KMS-11 (cell line): ENCODE data around the gene KLK14.

Source experiments
- H2AFZ ChIP-seq: fragments of 200-600 bp; sonication (generic); 2 replicates; pipeline ENCODE4 v1.6.1; 2016; ENCODE audit warnings: antibody characterized with exemption, mixed run types, low read depth
- H3K27ac ChIP-seq: fragments of 200-600 bp; sonication (generic); 2 replicates; pipeline ENCODE4 v1.6.1; 2016; ENCODE audit warnings: mild to moderate bottlenecking, mixed run types
- H3K27me3 ChIP-seq: fragments of 200-600 bp; sonication (generic); 2 replicates; pipeline ENCODE4 v1.6.1; 2017; ENCODE audit warnings: mild to moderate bottlenecking, low read depth, mixed run types, moderate library complexity; ENCODE audit not compliant: insufficient read depth
- H3K36me3 ChIP-seq: fragments of 200-600 bp; sonication (generic); 2 replicates; pipeline ENCODE4 v1.6.1; 2017; ENCODE audit warnings: mild to moderate bottlenecking, mixed run types; ENCODE audit not compliant: insufficient read depth
- H3K4me1 ChIP-seq: fragments of 200-600 bp; sonication (generic); 2 replicates; pipeline ENCODE4 v1.6.1; 2016; ENCODE audit warnings: mild to moderate bottlenecking, low read depth, mixed run types; ENCODE audit not compliant: poor library complexity, severe bottlenecking
- H3K4me2 ChIP-seq: fragments of 200-600 bp; sonication (generic); 2 replicates; pipeline ENCODE4 v1.7.0; 2016; ENCODE audit warnings: mild to moderate bottlenecking, mixed run types
- H3K4me3 ChIP-seq: fragments of 200-600 bp; sonication (generic); IDR thresholded peaks from 2 replicates; pipeline ENCODE4 v1.6.1; 2017; ENCODE audit warnings: low read depth, low read length, mixed read lengths; ENCODE audit not compliant: insufficient read depth
- H3K79me2 ChIP-seq: fragments of 200-600 bp; sonication (generic); 2 replicates; pipeline ENCODE4 v1.6.1; 2016; ENCODE audit warnings: low read depth, mixed run types; ENCODE audit not compliant: insufficient read depth
- H3K9ac ChIP-seq: fragments of 200-600 bp; sonication (generic); 2 replicates; pipeline ENCODE4 v1.6.1; 2016; ENCODE audit warnings: mild to moderate bottlenecking, mixed run types
- H4K20me1 ChIP-seq: fragments of 200-600 bp; sonication (generic); 2 replicates; pipeline ENCODE4 v1.6.1; 2016; ENCODE audit warnings: mild to moderate bottlenecking, mixed run types; ENCODE audit not compliant: insufficient read depth
- TF ChIP-seq, protein P1 (sequence below): fragments of 200-600 bp; sonication (generic); conservative IDR thresholded peaks from 2 replicates; pipeline ENCODE4 v1.6.1; 2017; ENCODE audit warnings: low read depth, mild to moderate bottlenecking, antibody characterized with exemption, low read length, moderate library complexity, mixed read lengths

The KLK14 gene

DNA sequence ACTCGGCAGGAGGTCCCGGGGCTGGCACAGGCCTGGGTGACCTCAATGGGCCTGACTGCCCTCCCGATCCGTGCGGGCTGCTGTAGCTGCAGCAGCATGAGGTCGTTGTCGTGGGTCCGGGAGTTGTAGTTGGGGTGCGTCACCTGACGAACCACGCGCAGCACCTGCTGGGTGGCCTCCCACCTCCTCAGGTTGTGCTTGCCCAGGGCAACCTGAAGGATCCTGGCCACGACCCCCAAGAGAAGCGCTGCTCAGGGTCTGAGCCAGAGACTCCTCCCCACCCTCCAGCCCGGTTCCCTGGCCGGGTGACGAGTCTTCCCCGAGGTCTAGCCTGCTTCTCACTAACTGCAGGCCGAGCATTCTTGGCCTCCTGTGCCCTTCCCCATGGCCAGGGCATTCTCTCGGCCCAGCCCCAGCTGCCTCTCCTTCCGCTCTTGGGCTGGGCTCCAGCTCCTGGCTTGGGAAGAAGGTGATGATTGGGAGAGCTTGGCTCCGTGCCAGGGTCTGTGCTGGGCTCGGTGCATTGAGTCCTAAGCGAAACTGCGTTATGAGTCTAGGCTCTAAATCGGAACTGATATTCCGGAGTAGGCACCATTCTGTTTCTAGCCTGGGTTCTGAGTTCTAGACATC is 3.1 kb downstream of the KLK14 start:
- Histone ChIP-seq H3K27ac (no peak overlapping the region), H3K4me2 (no peak overlapping the region), H3K4me1 (no peaks in the 10 kb centered on the region), H3K36me3 (no peaks in the 10 kb centered on the region), H2AFZ (no peak overlapping the region), H3K27me3 (peaks cover 24% of the 10 kb centered on the region; the same call in 1 of the 2 replicates), H3K9ac (no peak overlapping the region), H3K4me3 (no peak overlapping the region), H4K20me1 (no peaks in the 10 kb centered on the region), H3K79me2 (no peaks in the 10 kb centered on the region)
- TF ChIP-seq, protein P1, sequence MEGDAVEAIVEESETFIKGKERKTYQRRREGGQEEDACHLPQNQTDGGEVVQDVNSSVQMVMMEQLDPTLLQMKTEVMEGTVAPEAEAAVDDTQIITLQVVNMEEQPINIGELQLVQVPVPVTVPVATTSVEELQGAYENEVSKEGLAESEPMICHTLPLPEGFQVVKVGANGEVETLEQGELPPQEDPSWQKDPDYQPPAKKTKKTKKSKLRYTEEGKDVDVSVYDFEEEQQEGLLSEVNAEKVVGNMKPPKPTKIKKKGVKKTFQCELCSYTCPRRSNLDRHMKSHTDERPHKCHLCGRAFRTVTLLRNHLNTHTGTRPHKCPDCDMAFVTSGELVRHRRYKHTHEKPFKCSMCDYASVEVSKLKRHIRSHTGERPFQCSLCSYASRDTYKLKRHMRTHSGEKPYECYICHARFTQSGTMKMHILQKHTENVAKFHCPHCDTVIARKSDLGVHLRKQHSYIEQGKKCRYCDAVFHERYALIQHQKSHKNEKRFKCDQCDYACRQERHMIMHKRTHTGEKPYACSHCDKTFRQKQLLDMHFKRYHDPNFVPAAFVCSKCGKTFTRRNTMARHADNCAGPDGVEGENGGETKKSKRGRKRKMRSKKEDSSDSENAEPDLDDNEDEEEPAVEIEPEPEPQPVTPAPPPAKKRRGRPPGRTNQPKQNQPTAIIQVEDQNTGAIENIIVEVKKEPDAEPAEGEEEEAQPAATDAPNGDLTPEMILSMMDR = no peak

DNA sequence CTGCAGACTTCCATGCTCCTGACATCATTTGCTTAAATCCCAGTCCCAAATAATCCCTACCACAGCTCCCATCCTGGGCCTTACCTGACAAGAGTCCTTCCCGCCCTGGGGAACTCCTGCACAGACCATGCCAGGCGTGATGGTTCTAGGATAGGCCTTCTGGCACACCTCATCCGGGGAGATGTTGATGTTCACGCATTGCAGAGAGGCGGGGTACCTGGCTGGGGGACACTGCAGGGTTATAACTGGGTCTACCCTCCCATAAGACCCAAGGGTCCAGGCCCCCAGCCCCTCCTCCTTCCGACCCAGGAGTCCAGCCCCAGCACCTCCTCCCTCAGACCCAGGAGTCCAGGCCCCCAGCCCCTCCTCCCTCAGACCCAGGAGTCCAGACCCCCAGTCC is 4.0 kb downstream of the KLK14 start:
- peaks cover 24% of the 10 kb centered on the region; the same call in 1 of the 2 replicates for H3K27me3 ChIP-seq

GRCh38 chr19:51078104-51078503 is 4.6 kb downstream of the KLK14 start:
- Histone ChIP-seq H3K9ac (no peak overlapping the region), H2AFZ (no peak overlapping the region), H4K20me1 (no peaks in the 10 kb centered on the region), H3K79me2 (no peaks in the 10 kb centered on the region), H3K36me3 (no peaks in the 10 kb centered on the region), H3K27ac (no peak overlapping the region), H3K27me3 (peaks cover 20% of the 10 kb centered on the region; the same call in 1 of the 2 replicates), H3K4me3 (no peak overlapping the region), H3K4me1 (no peaks in the 10 kb centered on the region), H3K4me2 (no peak overlapping the region)
- TF ChIP-seq, protein P1 = no peak

More for the DNA sequence above, 4.0 kb downstream of the KLK14 start:
- no peak overlapping the region for H2AFZ ChIP-seq
- H4K20me1 ChIP-seq = no peaks in the 10 kb centered on the region
- no peak overlapping the region for H3K9ac ChIP-seq
- H3K79me2 ChIP-seq = no peaks in the 10 kb centered on the region
- TF ChIP-seq, protein P1 = no peak
- no peaks in the 10 kb centered on the region for H3K4me1 ChIP-seq
- H3K4me2 ChIP-seq = no peak overlapping the region
- no peaks in the 10 kb centered on the region for H3K36me3 ChIP-seq
- no peak overlapping the region for H3K4me3 ChIP-seq
- no peak overlapping the region for H3K27ac ChIP-seq

DNA sequence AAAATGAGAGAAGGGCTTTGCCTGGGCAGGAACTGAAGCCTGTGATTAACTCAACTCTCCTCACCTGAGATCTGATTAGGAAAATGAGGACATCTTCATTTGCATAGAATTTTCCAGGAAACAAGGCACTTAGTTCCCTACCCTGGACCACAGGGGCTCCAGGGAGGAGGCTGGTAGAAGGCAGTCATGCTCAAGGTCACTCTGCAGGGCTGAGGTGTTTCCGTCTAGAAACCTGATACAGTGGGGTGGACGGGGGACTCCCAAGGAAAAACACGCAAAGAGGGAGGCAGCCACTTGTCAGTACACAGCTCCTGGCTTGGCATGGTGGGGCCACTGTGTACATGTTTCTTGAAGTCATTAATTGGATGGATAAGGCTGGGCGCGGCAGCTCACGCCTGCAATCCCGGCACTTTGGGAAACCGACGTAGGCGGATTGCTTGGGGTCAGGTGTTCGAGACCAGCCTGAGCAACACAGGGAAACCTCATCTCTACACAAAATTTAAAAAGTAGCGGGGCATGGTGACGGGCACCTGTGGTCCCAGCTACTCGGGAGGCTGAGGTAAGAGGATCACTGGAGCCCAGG is 6.0 kb downstream of the KLK14 start:
- TF ChIP-seq, protein P1 = no peak

More for the DNA sequence above, 6.0 kb downstream of the KLK14 start:
- H3K27me3 ChIP-seq = peaks cover 18% of the 10 kb centered on the region; the same call in 1 of the 2 replicates
- H3K4me2 ChIP-seq = no peak overlapping the region
- no peak overlapping the region for H3K4me3 ChIP-seq
- H3K9ac ChIP-seq = no peak overlapping the region
- no peak overlapping the region for H3K27ac ChIP-seq
- H3K36me3 ChIP-seq = no peaks in the 10 kb centered on the region
- no peaks in the 10 kb centered on the region for H3K79me2 ChIP-seq
- H4K20me1 ChIP-seq = no peaks in the 10 kb centered on the region
- no peaks in the 10 kb centered on the region for H3K4me1 ChIP-seq
- no peak overlapping the region for H2AFZ ChIP-seq
